ENCODE data around the gene CLASP1. TPM values are rescaled to one million over a fixed set of nuclear protein-coding genes. Genes with fewer than 3 reads are reported as not detected.

CLASP1 gene
- total RNA-seq, 2 experiments from 2014 or later = 122 to 126 TPM

- no peaks in the 10 kb centered on the region for H3K27me3 Mint-ChIP-seq
- no peak overlapping the region for H3K4me3 Mint-ChIP-seq
- H3K27ac Mint-ChIP-seq = no peak overlapping the region
- H3K4me1 Mint-ChIP-seq (ENCODE audit: low read depth) = peaks cover 2% of the 10 kb centered on the region
- intact Hi-C loops (cut with micrococcal nuclease) = no loop called here
- no peak for DNase-seq
- peaks cover 46% of the 10 kb centered on the region for H3K36me3 Mint-ChIP-seq
- CTCF ChIA-PET = interaction anchor here (1.9 kb wide), 1 partner anchor 11 kb away, joined by 6 read pairs; no protein-coding TSS in a partner anchor
- POLR2A ChIA-PET = no interaction called here
- no peaks in the 10 kb centered on the region for H3K9me3 Mint-ChIP-seq
These were observed 288.5 kb downstream of the CLASP1 start for GRCh38 chr2:121360566-121361300.

- intact Hi-C loops (cut with micrococcal nuclease) = no loop called here
- ChIA-PET CTCF (interaction anchor here (0.9 to 1.9 kb wide), 2 partner anchors 10 to 42 kb away, joined by 3 to 6 read pairs; no protein-coding TSS in a partner anchor), POLR2A (no interaction called here)
- H3K27me3 Mint-ChIP-seq = no peaks in the 10 kb centered on the region
- no peak overlapping the region for H3K4me3 Mint-ChIP-seq
- H3K9me3 Mint-ChIP-seq = no peaks in the 10 kb centered on the region
- no peak for DNase-seq
- no peak overlapping the region for H3K27ac Mint-ChIP-seq
- H3K36me3 Mint-ChIP-seq = peaks cover 42% of the 10 kb centered on the region
- peaks cover 2% of the 10 kb centered on the region for H3K4me1 Mint-ChIP-seq (ENCODE audit: low read depth)
These were observed 289.3 kb downstream of the CLASP1 start for GRCh38 chr2:121359716-121360565.

- CTCF ChIA-PET = interaction anchor here (0.9 to 1.9 kb wide), 2 partner anchors 9 to 43 kb away, joined by 3 to 6 read pairs; no protein-coding TSS in a partner anchor
- no peak overlapping the region for H3K4me3 Mint-ChIP-seq
- POLR2A ChIA-PET = no interaction called here
- no peak overlapping the region for H3K27ac Mint-ChIP-seq
- no peaks in the 10 kb centered on the region for H3K27me3 Mint-ChIP-seq
- H3K4me1 Mint-ChIP-seq (ENCODE audit: low read depth) = peaks cover 2% of the 10 kb centered on the region
- intact Hi-C loops (cut with micrococcal nuclease) = no loop called here
- no peak for DNase-seq
- peaks cover 40% of the 10 kb centered on the region for H3K36me3 Mint-ChIP-seq
- H3K9me3 Mint-ChIP-seq = no peaks in the 10 kb centered on the region
These were observed 290.1 kb downstream of the CLASP1 start for GRCh38 chr2:121359170-121359569.

GRCh38 chr2:121358291-121358690, 291.0 kb downstream of the CLASP1 start:
- H3K36me3 Mint-ChIP-seq = peaks cover 43% of the 10 kb centered on the region
- ChIA-PET POLR2A (no interaction called here), CTCF (interaction anchor here (0.6 to 3.7 kb wide), 2 partner anchors 13 to 262 kb away, joined by 3 to 19 read pairs; no protein-coding TSS in a partner anchor)
- no peaks in the 10 kb centered on the region for H3K9me3 Mint-ChIP-seq
- no peaks in the 10 kb centered on the region for H3K27me3 Mint-ChIP-seq
- no peak overlapping the region for H3K27ac Mint-ChIP-seq
- peaks cover 2% of the 10 kb centered on the region for H3K4me1 Mint-ChIP-seq (ENCODE audit: low read depth)
- DNase-seq = no peak
- H3K4me3 Mint-ChIP-seq = no peak overlapping the region
- intact Hi-C loops (cut with micrococcal nuclease) = no loop called here

DNA sequence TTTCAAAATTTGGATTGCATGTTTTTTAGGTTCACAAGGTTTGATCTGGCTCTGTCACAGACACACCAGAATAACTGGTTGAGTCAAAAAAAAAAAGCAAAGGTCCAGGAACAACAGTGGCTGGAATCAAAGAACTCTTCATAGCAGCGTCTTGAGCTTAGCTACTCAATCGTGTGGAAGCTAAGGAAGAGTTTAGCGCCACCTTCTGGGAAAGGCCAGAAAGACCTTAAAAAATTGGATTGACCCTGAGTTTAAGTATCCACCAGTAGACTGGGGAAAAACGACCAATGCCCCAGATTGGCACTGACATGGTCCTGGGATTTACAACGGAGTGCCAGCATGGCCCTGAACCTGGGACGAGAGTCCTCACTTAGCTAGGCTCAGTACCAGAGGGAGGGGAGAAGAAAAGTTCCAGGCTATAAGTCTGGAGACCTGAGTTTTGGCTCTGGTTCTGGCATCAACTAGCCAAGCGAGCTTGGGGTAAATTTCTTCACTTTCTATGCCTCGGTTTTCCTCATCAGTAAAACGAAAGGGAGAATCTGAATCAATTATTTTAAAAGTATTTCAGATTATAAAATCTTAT, 293.1 kb downstream of the CLASP1 start:
- no peak overlapping the region for H3K27ac Mint-ChIP-seq
- ChIA-PET POLR2A (no interaction called here), CTCF (interaction anchor here (0.6 to 3.7 kb wide), 15 partner anchors 11 to 362 kb away, joined by 3 to 19 read pairs (median 3); no protein-coding TSS in a partner anchor)
- intact Hi-C loops (cut with micrococcal nuclease) = no loop called here
- no peaks in the 10 kb centered on the region for H3K27me3 Mint-ChIP-seq
- H3K4me1 Mint-ChIP-seq (ENCODE audit: low read depth) = peaks cover 2% of the 10 kb centered on the region
- peaks cover 35% of the 10 kb centered on the region for H3K36me3 Mint-ChIP-seq
- H3K4me3 Mint-ChIP-seq = no peak overlapping the region
- no peaks in the 10 kb centered on the region for H3K9me3 Mint-ChIP-seq
- DNase-seq = no peak

- no peak overlapping the region for H3K4me3 Mint-ChIP-seq
- ChIA-PET POLR2A (no interaction called here), CTCF (interaction anchor here (0.6 to 3.7 kb wide), 12 partner anchors 10 to 363 kb away, joined by 3 to 19 read pairs (median 4); no protein-coding TSS in a partner anchor)
- H3K36me3 Mint-ChIP-seq = peaks cover 37% of the 10 kb centered on the region
- intact Hi-C loops (cut with micrococcal nuclease) = no loop called here
- no peak overlapping the region for H3K27ac Mint-ChIP-seq
- H3K9me3 Mint-ChIP-seq = no peaks in the 10 kb centered on the region
- H3K27me3 Mint-ChIP-seq = no peaks in the 10 kb centered on the region
- peaks cover 2% of the 10 kb centered on the region for H3K4me1 Mint-ChIP-seq (ENCODE audit: low read depth)
- DNase-seq = no peak
These were observed 293.8 kb downstream of the CLASP1 start for GRCh38 chr2:121355488-121355887.

- H3K9me3 Mint-ChIP-seq = no peaks in the 10 kb centered on the region
- peak overlapping the region; percentile 8 for H3K27ac Mint-ChIP-seq
- intact Hi-C loops (cut with micrococcal nuclease) = no loop called here
- H3K4me1 Mint-ChIP-seq (ENCODE audit: low read depth) = no peaks in the 10 kb centered on the region
- H3K36me3 Mint-ChIP-seq = peaks cover 49% of the 10 kb centered on the region
- no peak overlapping the region for H3K4me3 Mint-ChIP-seq
- H3K27me3 Mint-ChIP-seq = no peaks in the 10 kb centered on the region
- DNase-seq = no peak
- ChIA-PET CTCF (no interaction called here), POLR2A (no interaction called here)
These were observed 297.5 kb downstream of the CLASP1 start for GRCh38 chr2:121351521-121352318.

GRCh38 chr2:121350890-121351289, 298.4 kb downstream of the CLASP1 start:
- Mint-ChIP-seq H3K9me3 (no peaks in the 10 kb centered on the region), H3K4me1 (ENCODE audit: low read depth) (no peaks in the 10 kb centered on the region), H3K4me3 (no peak overlapping the region), H3K27ac (no peak overlapping the region), H3K27me3 (no peaks in the 10 kb centered on the region), H3K36me3 (peaks cover 54% of the 10 kb centered on the region)
- intact Hi-C loops (cut with micrococcal nuclease) = no loop called here
- no peak for DNase-seq
- CTCF ChIA-PET = no interaction called here
- POLR2A ChIA-PET = no interaction called here

DNA sequence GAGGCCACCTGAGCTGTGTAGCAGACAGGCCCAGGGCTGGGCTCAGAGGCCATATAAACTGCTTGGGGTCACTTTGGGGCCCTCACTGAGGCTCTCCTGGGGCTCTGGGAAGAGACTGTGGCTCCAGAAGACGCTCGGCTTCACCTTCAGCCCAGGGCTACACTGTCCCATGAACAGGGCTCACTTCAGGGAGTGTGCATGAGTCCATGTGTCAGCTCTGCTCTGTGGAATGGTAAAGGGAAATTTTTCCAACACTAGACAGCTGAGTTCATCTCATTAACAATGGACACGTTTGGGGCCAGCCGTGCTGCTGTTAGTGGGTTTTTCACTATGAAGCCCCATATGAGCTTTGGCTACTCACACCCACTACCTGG, 298.9 kb downstream of the CLASP1 start:
- no peak overlapping the region for H3K4me3 Mint-ChIP-seq
- H3K27me3 Mint-ChIP-seq = no peaks in the 10 kb centered on the region
- DNase-seq = no peak
- no peak overlapping the region for H3K27ac Mint-ChIP-seq
- CTCF ChIA-PET = interaction anchor here (1.5 kb wide), 1 partner anchor 9 kb away, joined by 6 read pairs; no protein-coding TSS in a partner anchor
- no peaks in the 10 kb centered on the region for H3K9me3 Mint-ChIP-seq
- no peaks in the 10 kb centered on the region for H3K4me1 Mint-ChIP-seq (ENCODE audit: low read depth)
- intact Hi-C loops (cut with micrococcal nuclease) = no loop called here
- H3K36me3 Mint-ChIP-seq = peaks cover 54% of the 10 kb centered on the region
- POLR2A ChIA-PET = no interaction called here

DNA sequence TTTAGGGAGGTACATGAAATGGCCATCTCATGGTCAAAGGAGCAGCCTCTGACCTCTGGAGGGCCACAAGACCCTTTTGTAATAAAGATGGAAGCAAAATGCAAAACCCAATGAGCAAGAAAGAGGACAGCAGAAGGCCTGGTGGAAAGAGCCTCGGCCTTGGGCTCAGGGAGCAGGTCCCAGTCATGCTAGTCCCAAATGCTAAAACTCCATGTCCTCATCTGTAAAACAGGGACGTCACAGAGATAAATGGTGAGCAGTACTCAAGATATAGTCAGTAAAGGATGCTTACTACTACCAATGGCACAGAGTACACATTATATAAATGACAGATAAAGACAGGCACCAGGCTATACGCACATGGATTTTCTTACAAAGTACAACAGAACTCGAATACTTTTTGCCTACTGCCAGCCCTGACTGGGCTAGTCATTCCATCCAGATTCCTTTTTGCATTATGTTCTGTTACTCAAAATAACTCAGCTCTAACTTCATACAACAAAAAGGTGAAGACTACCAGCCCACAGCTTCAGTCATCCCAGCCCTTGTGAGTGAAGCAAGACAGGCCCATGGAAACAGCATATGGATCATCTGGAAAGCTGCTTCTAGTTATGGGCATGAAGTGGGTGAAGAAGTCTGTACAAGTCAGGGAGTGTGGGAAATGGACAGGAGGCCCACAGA, 299.4 kb downstream of the CLASP1 start:
- no peaks in the 10 kb centered on the region for H3K27me3 Mint-ChIP-seq
- intact Hi-C loops (cut with micrococcal nuclease) = no loop called here
- CTCF ChIA-PET = interaction anchor here (1.5 kb wide), 1 partner anchor 10 kb away, joined by 6 read pairs; no protein-coding TSS in a partner anchor
- POLR2A ChIA-PET = no interaction called here
- no peak overlapping the region for H3K4me3 Mint-ChIP-seq
- H3K27ac Mint-ChIP-seq = no peak overlapping the region
- no peak for DNase-seq
- H3K36me3 Mint-ChIP-seq = peaks cover 53% of the 10 kb centered on the region
- H3K4me1 Mint-ChIP-seq (ENCODE audit: low read depth) = no peaks in the 10 kb centered on the region
- H3K9me3 Mint-ChIP-seq = no peaks in the 10 kb centered on the region

DNA sequence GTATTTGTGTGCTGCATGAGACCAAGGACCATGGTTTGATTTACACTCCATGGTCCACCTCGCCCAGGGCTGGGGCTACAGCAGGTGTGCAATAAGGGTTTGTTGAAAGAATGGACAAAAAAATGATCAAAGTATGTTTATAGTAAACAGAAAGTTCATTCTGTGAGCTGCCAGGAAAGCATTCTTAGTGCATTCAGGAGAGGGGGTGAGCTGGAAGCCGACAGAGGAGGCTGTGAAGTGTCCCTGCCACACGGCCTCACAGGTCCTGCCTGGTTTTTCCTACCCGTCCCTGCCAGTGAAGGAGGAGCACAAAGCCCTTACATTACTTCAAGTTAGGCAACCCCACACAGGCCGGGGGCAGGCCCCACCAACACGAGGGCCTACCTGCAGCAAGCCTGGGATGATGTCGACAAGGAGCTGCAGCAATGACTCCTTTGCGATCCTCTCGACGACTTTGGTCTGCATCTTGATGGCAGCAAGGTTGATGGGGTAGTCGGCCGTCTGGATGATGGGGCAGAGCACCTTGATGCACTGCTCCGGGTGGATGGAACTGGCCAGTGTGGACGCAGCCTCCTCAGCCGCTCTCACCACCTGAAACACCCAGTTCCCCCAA, 301.0 kb downstream of the CLASP1 start:
- H3K36me3 Mint-ChIP-seq = peaks cover 54% of the 10 kb centered on the region

More for the DNA sequence above, 301.0 kb downstream of the CLASP1 start:
- no peaks in the 10 kb centered on the region for H3K4me1 Mint-ChIP-seq (ENCODE audit: low read depth)
- H3K27ac Mint-ChIP-seq = no peak overlapping the region
- ChIA-PET POLR2A (no interaction called here), CTCF (no interaction called here)
- DNase-seq = no peak
- H3K9me3 Mint-ChIP-seq = no peaks in the 10 kb centered on the region
- H3K27me3 Mint-ChIP-seq = no peaks in the 10 kb centered on the region
- intact Hi-C loops (cut with micrococcal nuclease) = no loop called here
- H3K4me3 Mint-ChIP-seq = no peak overlapping the region

All from activated CD4-positive, alpha-beta memory T cell treated with anti-CD3 and anti-CD28 coated beads for 36 hours (primary cell).